NT2/D1 (cell line): Measurements from ENCODE around the gene RHNO1.

ENCODE experiments used
- SUZ12 ChIP-seq: IDR thresholded peaks from 2 replicates; pipeline ENCODE4 v1.6.1; 2011; ENCODE audit not compliant: insufficient read length, insufficient read depth; ENCODE audit errors: extremely low read depth
- YY1 ChIP-seq: IDR thresholded peaks from 2 replicates; pipeline ENCODE4 v1.6.1; 2011; ENCODE audit not compliant: insufficient read length, insufficient read depth
- ZNF274 ChIP-seq: IDR thresholded peaks from 2 replicates; pipeline ENCODE4 v1.6.1; 2011; ENCODE audit warnings: mild to moderate bottlenecking, low read depth, low read length

DNA sequence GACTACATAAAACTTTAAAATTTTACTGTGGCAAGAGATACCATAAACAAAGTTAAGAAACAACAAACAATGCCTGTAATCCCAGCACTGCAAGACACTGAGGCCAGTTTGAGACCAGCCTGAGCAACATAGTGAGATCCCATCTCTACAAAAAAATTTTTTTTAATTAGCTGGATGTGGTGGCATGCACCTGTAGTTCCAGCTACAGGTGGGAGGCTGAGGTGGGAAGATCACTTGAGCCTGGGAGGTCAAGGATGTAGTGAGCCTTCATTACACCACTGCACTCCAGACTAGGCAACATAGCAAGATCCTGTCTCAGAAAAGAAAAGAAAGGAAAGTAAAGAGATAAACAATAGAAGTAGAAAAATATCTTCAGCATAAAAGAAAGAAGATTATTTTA, 16.9 kb upstream of the RHNO1 start:
- no peak for TF ChIP-seq ZNF274
- no peak for TF ChIP-seq YY1
- no peak for TF ChIP-seq SUZ12
